Stimulated activated CD4-positive, alpha-beta T cell treated with anti-CD3 and anti-CD28 coated beads, Interleukin-2, amount 100 ng/mL, for 48 hours (primary cell): ENCODE results near the gene RBM43.

Source experiments
- DNase-seq, 2 donors: peaks; one replicate each; pipeline ENCODE4 v3.0.0-alpha.2; 2020

The RBM43 gene

GRCh38 chr2:151206446-151206968 is 55.2 kb downstream of the RBM43 start:
- no peak for DNase-seq

GRCh38 chr2:151205571-151205970 is 56.1 kb downstream of the RBM43 start:
- DNase-seq: no peak

GRCh38 chr2:151204756-151205155 is 56.9 kb downstream of the RBM43 start:
- no peak for DNase-seq

- DNase-seq: no peak
Observed at GRCh38 chr2:151200844-151201243, 60.8 kb downstream of the RBM43 start.

GRCh38 chr2:151200277-151200676 is 61.4 kb downstream of the RBM43 start:
- DNase-seq: no peak

- DNase-seq: no peak
Observed at GRCh38 chr2:151198645-151199044, 63.0 kb downstream of the RBM43 start.
